ENCODE data around the gene MED31.

DNA sequence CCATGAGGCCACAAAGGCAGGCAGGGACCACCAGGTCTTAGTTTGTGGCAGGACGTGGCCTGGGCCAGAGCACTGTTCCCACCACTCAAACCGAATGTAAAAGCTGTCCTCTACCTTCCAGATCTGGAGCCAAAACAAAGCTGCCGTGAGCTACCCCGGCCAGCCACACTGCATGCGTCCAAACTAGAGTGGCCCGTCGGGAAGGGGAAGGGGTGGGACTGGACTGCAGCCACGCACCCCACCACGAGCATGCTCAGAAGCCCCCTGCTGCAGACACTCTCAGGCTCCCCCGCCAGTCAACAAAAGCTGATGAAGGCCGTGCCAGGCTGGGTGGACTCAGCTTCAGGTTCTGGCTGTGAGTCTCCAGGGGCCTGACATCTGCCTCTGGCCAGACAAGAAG lies 46.6 kb upstream of the MED31 start:
- TF ChIP-seq, protein P1, sequence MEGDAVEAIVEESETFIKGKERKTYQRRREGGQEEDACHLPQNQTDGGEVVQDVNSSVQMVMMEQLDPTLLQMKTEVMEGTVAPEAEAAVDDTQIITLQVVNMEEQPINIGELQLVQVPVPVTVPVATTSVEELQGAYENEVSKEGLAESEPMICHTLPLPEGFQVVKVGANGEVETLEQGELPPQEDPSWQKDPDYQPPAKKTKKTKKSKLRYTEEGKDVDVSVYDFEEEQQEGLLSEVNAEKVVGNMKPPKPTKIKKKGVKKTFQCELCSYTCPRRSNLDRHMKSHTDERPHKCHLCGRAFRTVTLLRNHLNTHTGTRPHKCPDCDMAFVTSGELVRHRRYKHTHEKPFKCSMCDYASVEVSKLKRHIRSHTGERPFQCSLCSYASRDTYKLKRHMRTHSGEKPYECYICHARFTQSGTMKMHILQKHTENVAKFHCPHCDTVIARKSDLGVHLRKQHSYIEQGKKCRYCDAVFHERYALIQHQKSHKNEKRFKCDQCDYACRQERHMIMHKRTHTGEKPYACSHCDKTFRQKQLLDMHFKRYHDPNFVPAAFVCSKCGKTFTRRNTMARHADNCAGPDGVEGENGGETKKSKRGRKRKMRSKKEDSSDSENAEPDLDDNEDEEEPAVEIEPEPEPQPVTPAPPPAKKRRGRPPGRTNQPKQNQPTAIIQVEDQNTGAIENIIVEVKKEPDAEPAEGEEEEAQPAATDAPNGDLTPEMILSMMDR (IDR thresholded peaks at IDR 0.05), result no peak
- no peak for TF ChIP-seq POLR2A (IDR thresholded peaks at IDR 0.05)

All from thyroid gland (tissue), 4 donors.